ENCODE measurements around the gene SLC39A7.

Gene SLC39A7

GRCh38 chr6:33174784-33175183 is 25.9 kb upstream of the SLC39A7 start:
- no peak for ATAC-seq
- TF ChIP-seq CSRNP3 (CRISPR knock-in tag; IDR thresholded peaks at IDR 0.05) (no peak), POU6F1 (CRISPR knock-in tag; IDR thresholded peaks at IDR 0.05; ENCODE audit: borderline replicate concordance, low read depth) (no peak), ZFP30 (CRISPR knock-in tag; IDR thresholded peaks at IDR 0.05) (no peak), GLIS3 (CRISPR knock-in tag; IDR thresholded peaks at IDR 0.05) (no peak), ESRRG (CRISPR knock-in tag; IDR thresholded peaks at IDR 0.05) (no peak), ISL1 (CRISPR knock-in tag; IDR thresholded peaks at IDR 0.05) (no peak), ZNF70 (CRISPR knock-in tag; IDR thresholded peaks at IDR 0.05) (no peak), BACH2 (CRISPR knock-in tag; IDR thresholded peaks at IDR 0.05; ENCODE audit: borderline replicate concordance) (no peak), SNAI2 (CRISPR knock-in tag; IDR thresholded peaks at IDR 0.05) (no peak)

- ATAC-seq, result 0 out of 3 replicates have a peak, but pooled peaks have one; percentile 19
- no peak for TF ChIP-seq PATZ1 (CRISPR knock-in tag; IDR thresholded peaks at IDR 0.05; ENCODE audit: borderline replicate concordance)
- TF ChIP-seq TSHZ2 (CRISPR knock-in tag; IDR thresholded peaks at IDR 0.05), result no peak
- TF ChIP-seq ZNF70 (CRISPR knock-in tag; IDR thresholded peaks at IDR 0.05), result no peak
- TF ChIP-seq BACH2 (CRISPR knock-in tag; IDR thresholded peaks at IDR 0.05; ENCODE audit: borderline replicate concordance), result no peak
- no peak for TF ChIP-seq ZNF8 (CRISPR knock-in tag; IDR thresholded peaks at IDR 0.05)
- no peak for TF ChIP-seq ZNF565 (CRISPR knock-in tag; conservative IDR thresholded peaks at IDR 0.05; ENCODE audit: low read depth)
- no peak for TF ChIP-seq OSR1 (CRISPR knock-in tag; IDR thresholded peaks at IDR 0.05)
- no peak for TF ChIP-seq TOX (CRISPR knock-in tag; IDR thresholded peaks at IDR 0.05; ENCODE audit: borderline replicate concordance)
- no peak for TF ChIP-seq ZFP3 (CRISPR knock-in tag; IDR thresholded peaks at IDR 0.05)
- no peak for TF ChIP-seq ARNTL (CRISPR knock-in tag; IDR thresholded peaks at IDR 0.05; ENCODE audit: borderline replicate concordance, low read depth)
- no peak for TF ChIP-seq ZC3H10 (CRISPR knock-in tag; IDR thresholded peaks at IDR 0.05)
- no peak for TF ChIP-seq CSDC2 (CRISPR knock-in tag; IDR thresholded peaks at IDR 0.05)
- TF ChIP-seq TCF4 (CRISPR knock-in tag; IDR thresholded peaks at IDR 0.05; ENCODE audit: borderline replicate concordance), result no peak
- TF ChIP-seq SNAI2 (CRISPR knock-in tag; IDR thresholded peaks at IDR 0.05), result no peak
These were observed 25.1 kb upstream of the SLC39A7 start for GRCh38 chr6:33175436-33176069.

- ATAC-seq, result no peak
- TF ChIP-seq GLIS3 (CRISPR knock-in tag; IDR thresholded peaks at IDR 0.05) (no peak), TOX (CRISPR knock-in tag; IDR thresholded peaks at IDR 0.05; ENCODE audit: borderline replicate concordance) (no peak), ISL1 (CRISPR knock-in tag; IDR thresholded peaks at IDR 0.05) (no peak)
These were observed 23.8 kb upstream of the SLC39A7 start for GRCh38 chr6:33176906-33177305.
